ENCODE measurements around the gene SAPCD1.
"Not testable (repeated sequence)": the region's sequence is repeated elsewhere in the genome, so short reads cannot be mapped to it uniquely, and the experiment has no call there.

The SAPCD1 gene

GRCh38 chr6:31778999-31779885, 16.8 kb downstream of the SAPCD1 start:
- no peak for FAIRE-seq

GRCh38 chr6:31779908-31780307, 17.5 kb downstream of the SAPCD1 start:
- FAIRE-seq: no peak

GRCh38 chr6:31780507-31781243, 18.2 kb downstream of the SAPCD1 start:
- no peak for FAIRE-seq

GRCh38 chr6:31781244-31782125, 19.0 kb downstream of the SAPCD1 start:
- FAIRE-seq: no peak

GRCh38 chr6:31782126-31782855, 19.8 kb downstream of the SAPCD1 start:
- no peak for FAIRE-seq

- no peak for FAIRE-seq
These were observed 21.9 kb downstream of the SAPCD1 start for GRCh38 chr6:31784098-31784925.

- no peak for FAIRE-seq
These were observed 23.0 kb downstream of the SAPCD1 start for GRCh38 chr6:31785475-31785874.

- no peak for FAIRE-seq
These were observed 29.1 kb downstream of the SAPCD1 start for GRCh38 chr6:31791324-31792089.

GRCh38 chr6:31792090-31792374, 29.6 kb downstream of the SAPCD1 start:
- no peak for FAIRE-seq

GRCh38 chr6:31792761-31793171, 30.3 kb downstream of the SAPCD1 start:
- no peak for FAIRE-seq

GRCh38 chr6:31793927-31794245, 31.4 kb downstream of the SAPCD1 start:
- FAIRE-seq: not testable (repeated sequence)

GRCh38 chr6:31794294-31794865, 31.9 kb downstream of the SAPCD1 start:
- no peak for FAIRE-seq

GRCh38 chr6:31794866-31795615, 32.6 kb downstream of the SAPCD1 start:
- no peak for FAIRE-seq

- FAIRE-seq: no peak
These were observed 33.3 kb downstream of the SAPCD1 start, which contains the start of gene VARS1 for GRCh38 chr6:31795616-31796298. TSS of gene VARS1 (minus strand) at chr6:31795752. CDS start at chr6:31795217, 535 bp downstream.

- FAIRE-seq: no peak
These were observed 34.5 kb downstream of the SAPCD1 start for GRCh38 chr6:31796993-31797385.

GRCh38 chr6:31797588-31797987, 35.1 kb downstream of the SAPCD1 start:
- FAIRE-seq: no peak

GRCh38 chr6:31799781-31800180, 37.3 kb downstream of the SAPCD1 start:
- no peak for FAIRE-seq

GRCh38 chr6:31801031-31801927, 38.8 kb downstream of the SAPCD1 start:
- FAIRE-seq: not testable (repeated sequence)

Data from endometrium (tissue), 2 donors.